ENCODE data around the gene SFPQ.

DNA sequence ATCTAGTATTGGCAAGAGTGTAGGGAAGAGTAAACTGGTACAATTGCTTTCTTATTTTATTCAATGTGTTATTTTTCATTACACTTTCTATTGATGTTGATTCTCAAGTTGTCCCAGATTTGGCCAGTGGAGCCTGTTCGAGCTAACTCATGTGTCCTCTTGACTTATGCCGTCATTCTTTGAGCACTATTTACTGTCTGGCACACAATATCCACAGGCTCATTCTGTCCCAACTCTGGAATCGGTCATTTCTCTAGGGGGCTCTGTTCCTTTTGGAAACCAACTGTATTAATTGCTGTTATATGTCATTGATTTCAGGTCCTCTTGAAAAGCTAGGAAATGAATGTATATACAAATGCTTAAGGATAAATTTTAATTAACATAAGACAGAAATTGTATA, 22.4 kb upstream of the SFPQ start:
- TF ChIP-seq, protein P1, sequence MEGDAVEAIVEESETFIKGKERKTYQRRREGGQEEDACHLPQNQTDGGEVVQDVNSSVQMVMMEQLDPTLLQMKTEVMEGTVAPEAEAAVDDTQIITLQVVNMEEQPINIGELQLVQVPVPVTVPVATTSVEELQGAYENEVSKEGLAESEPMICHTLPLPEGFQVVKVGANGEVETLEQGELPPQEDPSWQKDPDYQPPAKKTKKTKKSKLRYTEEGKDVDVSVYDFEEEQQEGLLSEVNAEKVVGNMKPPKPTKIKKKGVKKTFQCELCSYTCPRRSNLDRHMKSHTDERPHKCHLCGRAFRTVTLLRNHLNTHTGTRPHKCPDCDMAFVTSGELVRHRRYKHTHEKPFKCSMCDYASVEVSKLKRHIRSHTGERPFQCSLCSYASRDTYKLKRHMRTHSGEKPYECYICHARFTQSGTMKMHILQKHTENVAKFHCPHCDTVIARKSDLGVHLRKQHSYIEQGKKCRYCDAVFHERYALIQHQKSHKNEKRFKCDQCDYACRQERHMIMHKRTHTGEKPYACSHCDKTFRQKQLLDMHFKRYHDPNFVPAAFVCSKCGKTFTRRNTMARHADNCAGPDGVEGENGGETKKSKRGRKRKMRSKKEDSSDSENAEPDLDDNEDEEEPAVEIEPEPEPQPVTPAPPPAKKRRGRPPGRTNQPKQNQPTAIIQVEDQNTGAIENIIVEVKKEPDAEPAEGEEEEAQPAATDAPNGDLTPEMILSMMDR (IDR thresholded peaks at IDR 0.05), result no peak
- TF ChIP-seq EZH2 (IDR thresholded peaks at IDR 0.05; ENCODE audit: borderline replicate concordance, insufficient read depth, low read depth, low read length, poor library complexity, severe bottlenecking), result no peak
